GM12873 (cell line): ENCODE results near the gene U2AF2.

Experiments
- TF ChIP-seq, protein P1 (sequence below): IDR thresholded peaks from 2 replicates; pipeline ENCODE4 v1.5.1; 2012; ENCODE audit warnings: low read depth, mild to moderate bottlenecking, moderate library complexity, low read length, control low read depth; ENCODE audit not compliant: insufficient read depth; ENCODE audit errors: missing control alignments

U2AF2 gene

DNA sequence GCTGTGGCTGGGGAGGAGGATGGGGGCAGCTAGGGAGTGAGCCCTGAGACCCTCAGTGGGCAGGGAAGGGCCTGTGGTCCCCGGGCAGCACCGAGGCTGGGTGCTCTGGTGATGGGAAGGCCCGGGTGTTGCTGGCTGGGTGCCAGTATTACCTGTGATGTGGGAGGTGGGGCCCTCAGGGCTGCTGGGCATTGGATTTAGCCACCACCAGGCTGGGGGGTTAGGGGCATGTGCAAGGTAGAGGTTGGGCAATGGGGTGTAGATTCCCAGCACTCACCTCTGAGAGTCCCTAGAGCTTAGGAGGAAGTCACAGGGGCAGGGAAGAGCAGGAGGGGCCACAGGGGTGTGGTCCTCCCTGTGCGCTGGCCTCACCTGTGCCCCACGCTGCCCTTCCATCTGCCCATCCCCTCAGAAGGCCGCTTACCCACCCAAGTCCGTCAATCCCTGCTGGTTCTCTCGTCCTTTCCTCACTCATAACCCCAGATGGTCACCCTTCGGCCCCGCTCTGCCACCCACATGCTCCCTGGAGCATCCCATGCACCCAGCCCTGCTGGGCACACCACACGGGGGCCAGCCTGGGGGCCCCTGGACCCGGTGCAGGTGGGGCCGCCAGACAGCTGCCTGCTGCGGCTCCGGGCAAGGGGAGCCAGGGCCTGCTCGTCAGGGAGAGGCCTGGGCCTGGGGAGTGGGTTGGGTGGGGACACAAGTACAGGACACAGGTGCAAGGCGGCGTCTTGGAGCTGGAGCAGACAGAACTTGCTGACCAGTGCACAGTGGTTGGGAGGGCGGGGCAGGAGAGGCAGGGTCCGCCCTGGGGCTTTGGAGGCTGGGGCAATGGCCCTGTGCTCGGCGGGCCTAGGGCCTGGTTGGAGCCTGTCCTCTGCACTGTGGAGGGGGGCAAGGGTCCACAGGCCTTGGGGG is 32.7 kb downstream of the U2AF2 start:
- TF ChIP-seq, protein P1, sequence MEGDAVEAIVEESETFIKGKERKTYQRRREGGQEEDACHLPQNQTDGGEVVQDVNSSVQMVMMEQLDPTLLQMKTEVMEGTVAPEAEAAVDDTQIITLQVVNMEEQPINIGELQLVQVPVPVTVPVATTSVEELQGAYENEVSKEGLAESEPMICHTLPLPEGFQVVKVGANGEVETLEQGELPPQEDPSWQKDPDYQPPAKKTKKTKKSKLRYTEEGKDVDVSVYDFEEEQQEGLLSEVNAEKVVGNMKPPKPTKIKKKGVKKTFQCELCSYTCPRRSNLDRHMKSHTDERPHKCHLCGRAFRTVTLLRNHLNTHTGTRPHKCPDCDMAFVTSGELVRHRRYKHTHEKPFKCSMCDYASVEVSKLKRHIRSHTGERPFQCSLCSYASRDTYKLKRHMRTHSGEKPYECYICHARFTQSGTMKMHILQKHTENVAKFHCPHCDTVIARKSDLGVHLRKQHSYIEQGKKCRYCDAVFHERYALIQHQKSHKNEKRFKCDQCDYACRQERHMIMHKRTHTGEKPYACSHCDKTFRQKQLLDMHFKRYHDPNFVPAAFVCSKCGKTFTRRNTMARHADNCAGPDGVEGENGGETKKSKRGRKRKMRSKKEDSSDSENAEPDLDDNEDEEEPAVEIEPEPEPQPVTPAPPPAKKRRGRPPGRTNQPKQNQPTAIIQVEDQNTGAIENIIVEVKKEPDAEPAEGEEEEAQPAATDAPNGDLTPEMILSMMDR: no peak

DNA sequence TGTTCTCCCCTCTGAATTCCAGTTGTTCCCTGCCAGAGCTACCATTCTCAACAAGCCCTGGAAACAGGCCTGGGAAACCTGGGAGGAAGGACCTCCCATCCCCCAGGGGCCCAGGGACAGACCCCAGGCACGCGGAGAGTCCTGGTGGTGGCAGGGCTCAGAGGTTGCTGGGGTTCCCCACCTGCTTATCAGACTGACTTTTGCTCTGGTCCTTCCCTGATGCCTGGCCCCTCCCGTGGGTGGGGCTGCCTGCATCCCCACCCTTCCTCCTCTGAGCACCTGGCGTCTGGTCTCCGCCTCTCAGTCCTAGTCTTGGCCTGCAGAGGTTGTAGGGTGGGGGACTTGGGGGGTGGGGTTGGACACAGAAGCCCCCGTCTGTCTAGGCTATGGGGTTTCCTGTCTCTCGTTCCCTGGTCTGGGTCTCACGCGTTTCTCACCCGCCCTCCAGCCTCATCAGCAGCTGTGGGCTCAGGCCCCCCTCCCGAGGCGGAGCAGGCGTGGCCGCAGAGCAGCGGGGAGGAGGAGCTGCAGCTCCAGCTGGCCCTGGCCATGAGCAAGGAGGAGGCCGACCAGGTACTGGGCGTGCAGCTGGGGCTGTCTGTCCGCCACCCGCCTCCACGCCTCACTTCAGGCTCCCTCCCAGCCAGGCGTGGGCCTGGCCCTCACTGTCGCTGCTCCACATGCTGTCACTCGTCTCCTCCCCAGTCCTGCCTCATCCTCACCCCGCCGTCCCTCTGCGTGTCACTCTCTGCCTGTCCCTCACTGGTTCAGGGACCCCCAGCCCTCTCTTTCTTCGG is 33.8 kb downstream of the U2AF2 start:
- TF ChIP-seq, protein P1: no peak

DNA sequence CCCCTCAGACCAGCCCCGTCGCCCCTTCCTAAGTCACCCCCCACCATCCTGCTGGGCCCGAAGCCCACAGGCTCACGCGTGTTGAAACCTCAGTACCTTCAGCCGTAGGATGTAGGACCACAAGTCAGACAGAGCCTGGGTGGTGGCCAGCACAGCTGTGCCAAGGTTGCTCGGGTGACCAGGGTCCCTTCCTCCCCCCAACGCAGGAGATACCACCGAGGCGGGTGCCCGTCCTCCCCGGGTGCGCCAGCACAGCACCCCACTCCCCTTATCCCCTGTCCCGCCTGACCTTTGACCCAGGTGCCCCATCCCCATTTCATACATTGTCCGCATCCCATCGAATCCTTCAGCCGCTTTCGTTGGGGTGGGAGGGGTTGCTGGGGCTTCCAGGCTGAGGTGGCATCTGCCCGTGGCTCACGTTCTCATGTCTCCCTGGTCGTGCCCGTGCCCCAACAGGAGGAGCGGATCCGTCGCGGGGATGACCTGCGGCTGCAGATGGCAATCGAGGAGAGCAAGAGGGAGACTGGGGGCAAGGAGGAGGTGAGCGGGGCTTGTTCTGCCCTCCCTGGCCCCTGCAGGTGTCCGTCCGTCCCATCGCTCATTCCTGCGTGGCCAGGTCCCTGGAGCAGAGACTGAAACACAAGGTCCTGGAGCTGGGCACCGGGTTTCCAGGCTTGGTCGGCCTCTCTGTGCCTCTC is 34.7 kb downstream of the U2AF2 start:
- TF ChIP-seq, protein P1: no peak

DNA sequence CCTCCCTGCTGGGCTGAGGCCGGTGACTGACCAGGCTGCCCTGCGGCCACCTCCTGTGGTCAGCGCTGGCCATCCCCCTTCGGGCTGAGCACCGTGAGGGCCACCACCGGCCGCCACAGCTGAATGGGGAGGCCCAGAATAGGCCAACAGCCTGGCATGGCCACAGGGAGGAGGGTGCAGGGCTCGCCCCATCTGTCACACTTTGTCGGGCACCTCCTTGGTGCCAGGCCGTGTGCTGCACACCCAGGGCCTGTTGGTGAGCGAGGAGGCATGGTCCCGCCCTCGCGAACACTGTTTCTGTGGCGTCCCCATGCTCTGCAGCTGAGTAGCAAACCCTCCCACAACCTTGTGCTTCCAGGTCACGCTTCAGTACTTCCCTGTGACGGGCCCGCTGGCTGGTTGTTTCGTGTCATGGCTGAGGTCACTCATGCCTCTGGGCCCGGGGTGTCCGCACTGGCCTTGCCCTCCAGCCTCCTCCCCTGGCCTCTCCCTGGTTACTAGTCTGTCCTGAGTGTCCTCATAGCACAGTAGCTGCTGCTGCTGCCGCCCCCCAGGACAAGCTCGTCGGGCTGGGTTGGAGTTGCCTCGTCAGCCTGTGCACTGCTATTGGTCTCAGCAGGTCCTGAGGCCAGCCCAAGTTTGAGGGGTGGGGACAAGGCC is 35.4 kb downstream of the U2AF2 start:
- TF ChIP-seq, protein P1: no peak

DNA sequence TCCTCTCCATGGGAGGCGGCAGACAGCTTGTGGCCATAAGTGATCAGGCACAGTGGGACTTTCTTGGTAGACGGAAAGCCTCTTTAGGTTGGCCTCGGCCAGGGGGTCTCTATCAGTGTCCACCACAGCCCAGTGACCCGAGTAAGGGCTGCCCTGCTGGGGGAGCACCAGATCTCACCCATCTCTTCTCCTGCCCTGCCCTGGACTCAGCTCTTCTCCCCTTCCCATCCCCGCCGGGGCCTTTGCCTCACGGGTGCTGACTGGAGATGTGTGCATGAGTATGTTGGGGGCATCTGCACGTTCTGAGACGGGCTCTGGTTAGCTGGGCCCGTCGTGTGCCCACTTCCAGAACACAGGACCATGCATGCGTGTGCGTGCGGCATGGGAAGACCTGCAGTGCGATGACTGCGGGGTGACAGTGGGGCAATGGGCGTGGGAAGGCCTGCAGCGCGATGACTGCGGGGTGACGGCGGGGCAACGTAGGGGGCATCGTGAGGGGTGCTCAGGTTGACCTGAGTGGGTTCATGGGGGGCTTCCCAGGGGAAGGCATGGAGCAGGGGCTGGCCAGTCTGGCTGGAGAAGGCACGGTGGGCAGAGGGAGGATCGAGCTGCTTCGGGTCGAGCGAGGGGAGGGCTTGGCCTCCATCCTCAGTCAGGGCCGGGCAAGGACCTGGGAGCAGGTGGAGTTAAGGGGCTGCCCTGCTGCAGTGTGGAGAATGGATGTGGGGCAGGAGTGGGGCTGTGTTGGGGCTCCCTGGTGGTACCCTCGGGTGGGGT is 36.1 kb downstream of the U2AF2 start:
- TF ChIP-seq, protein P1: no peak

DNA sequence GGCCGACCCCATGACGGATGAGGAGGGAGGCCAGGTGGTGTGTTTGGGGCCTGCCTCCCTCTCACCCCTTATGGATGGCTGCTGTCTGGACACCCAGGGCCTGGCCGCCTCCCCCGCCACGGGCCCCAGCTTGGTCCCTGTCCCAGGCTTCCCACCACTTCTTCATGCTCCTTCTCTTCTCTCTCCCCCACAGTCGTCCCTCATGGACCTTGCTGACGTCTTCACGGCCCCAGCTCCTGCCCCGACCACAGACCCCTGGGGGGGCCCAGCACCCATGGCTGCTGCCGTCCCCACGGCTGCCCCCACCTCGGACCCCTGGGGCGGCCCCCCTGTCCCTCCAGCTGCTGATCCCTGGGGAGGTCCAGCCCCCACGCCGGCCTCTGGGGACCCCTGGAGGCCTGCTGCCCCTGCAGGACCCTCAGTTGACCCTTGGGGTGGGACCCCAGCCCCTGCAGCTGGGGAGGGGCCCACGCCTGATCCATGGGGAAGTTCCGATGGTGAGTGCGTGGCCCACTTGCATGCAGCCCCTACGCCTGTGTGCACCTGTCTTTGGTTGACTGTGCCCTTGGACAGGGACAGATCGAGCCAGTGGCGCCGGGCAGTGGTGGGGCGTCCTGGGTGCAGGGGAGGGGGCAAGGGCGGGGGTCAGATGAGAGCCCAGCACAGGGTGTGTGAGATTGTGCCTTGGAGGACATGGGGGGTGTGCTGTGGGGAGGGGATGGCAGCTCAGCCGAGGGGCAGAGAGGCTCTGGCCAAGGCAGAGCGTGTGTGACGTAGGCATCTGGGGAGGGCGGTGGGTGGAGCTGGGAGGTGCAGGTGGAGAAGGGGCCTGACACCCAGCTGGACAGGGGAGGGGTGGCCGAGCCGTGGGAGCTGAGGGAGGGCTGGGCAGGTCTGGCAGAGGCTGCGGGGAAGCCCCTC is 37.0 kb downstream of the U2AF2 start:
- TF ChIP-seq, protein P1: no peak
